Thyroid gland (tissue), 4 donors: Measurements from ENCODE around the gene CLSTN2.

Source experiments
- POLR2A ChIP-seq, 2 donors: fragments of 450-650 bp; IDR thresholded peaks; one replicate each; pipeline ENCODE4 v1.6.1; 2017; ENCODE audit warnings: antibody characterized with exemption in 2 of 2, mild to moderate bottlenecking in 2 of 2, moderate library complexity in 1 of 2
- TF ChIP-seq, protein P1 (sequence below), 6 experiments: fragments of 200-600 bp in 3 of 6; fragments of 450-650 bp in 3 of 6; sonication (generic) in 3 of 6; IDR thresholded peaks; one replicate each; pipeline ENCODE4 v1.5.1; 2016 to 2019; ENCODE audit warnings: antibody characterized with exemption in 6 of 6, mild to moderate bottlenecking in 2 of 6, inconsistent platforms in 1 of 6, moderate library complexity in 1 of 6

DNA sequence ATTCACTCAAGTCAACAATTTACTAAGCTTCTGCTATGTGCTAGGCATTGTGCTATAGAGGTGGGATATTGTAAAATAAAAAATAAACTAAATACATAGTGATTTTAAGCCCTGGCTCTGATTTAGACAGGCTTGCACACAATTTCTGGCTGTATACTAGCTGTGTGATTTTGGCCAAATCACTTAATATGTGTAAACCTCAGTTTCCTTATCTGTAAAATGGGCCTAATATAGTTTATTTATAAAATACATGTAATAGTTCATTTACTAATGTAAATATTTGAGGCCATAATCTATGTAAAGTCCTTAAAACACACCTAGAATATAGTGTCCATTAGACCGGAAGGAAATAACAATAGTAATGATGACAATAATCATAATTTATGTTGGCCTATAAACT is 363.1 kb downstream of the CLSTN2 start:
- TF ChIP-seq, protein P1, sequence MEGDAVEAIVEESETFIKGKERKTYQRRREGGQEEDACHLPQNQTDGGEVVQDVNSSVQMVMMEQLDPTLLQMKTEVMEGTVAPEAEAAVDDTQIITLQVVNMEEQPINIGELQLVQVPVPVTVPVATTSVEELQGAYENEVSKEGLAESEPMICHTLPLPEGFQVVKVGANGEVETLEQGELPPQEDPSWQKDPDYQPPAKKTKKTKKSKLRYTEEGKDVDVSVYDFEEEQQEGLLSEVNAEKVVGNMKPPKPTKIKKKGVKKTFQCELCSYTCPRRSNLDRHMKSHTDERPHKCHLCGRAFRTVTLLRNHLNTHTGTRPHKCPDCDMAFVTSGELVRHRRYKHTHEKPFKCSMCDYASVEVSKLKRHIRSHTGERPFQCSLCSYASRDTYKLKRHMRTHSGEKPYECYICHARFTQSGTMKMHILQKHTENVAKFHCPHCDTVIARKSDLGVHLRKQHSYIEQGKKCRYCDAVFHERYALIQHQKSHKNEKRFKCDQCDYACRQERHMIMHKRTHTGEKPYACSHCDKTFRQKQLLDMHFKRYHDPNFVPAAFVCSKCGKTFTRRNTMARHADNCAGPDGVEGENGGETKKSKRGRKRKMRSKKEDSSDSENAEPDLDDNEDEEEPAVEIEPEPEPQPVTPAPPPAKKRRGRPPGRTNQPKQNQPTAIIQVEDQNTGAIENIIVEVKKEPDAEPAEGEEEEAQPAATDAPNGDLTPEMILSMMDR (IDR thresholded peaks at IDR 0.05), result no peak
- no peak for TF ChIP-seq POLR2A (IDR thresholded peaks at IDR 0.05)
